Kidney epithelial cell (primary cell): Measurements from ENCODE around the gene NOL4L. TPM values are rescaled to one million over a fixed set of nuclear protein-coding genes. Genes with fewer than 3 reads are reported as not detected.

Experiments
- DNase-seq: peaks from one replicate; pipeline ENCODE4 v3.0.0-alpha.2; 2010; ENCODE audit warnings: low read depth
- H3K27me3 ChIP-seq: 2 replicates; pipeline ENCODE4 v1.6.0; 2011; ENCODE audit warnings: low read length; ENCODE audit not compliant: control insufficient read depth, insufficient read depth
- H3K36me3 ChIP-seq: 2 replicates; pipeline ENCODE4 v1.5.1; 2011; ENCODE audit warnings: low read length; ENCODE audit not compliant: control insufficient read depth, insufficient read depth
- H3K4me3 ChIP-seq: 2 replicates; pipeline ENCODE4 v1.5.1; 2011; ENCODE audit warnings: low read depth, mild to moderate bottlenecking, control low read depth, low read length
- total RNA-seq: library from RNA; depleted of rRNA; stranded (reverse); fragments of >200 nt; gene quantifications from 2 replicates; pipeline ENCODE4 v1.2.3, GENCODE V29; 2015
- TF ChIP-seq, protein P1 (sequence below): IDR thresholded peaks from 2 replicates; pipeline ENCODE4 v1.5.1; 2011; ENCODE audit warnings: mild to moderate bottlenecking, moderate library complexity, low read length, control low read depth, inconsistent platforms; ENCODE audit not compliant: insufficient read depth, poor library complexity, severe bottlenecking

NOL4L gene
- total RNA-seq, 1 donor from 2014 or later = 31.4 TPM

- H3K27me3 ChIP-seq = peaks cover 2% of the 10 kb centered on the region
- H3K36me3 ChIP-seq = no peaks in the 10 kb centered on the region
- peak; percentile 59 for DNase-seq
- TF ChIP-seq, protein P1, sequence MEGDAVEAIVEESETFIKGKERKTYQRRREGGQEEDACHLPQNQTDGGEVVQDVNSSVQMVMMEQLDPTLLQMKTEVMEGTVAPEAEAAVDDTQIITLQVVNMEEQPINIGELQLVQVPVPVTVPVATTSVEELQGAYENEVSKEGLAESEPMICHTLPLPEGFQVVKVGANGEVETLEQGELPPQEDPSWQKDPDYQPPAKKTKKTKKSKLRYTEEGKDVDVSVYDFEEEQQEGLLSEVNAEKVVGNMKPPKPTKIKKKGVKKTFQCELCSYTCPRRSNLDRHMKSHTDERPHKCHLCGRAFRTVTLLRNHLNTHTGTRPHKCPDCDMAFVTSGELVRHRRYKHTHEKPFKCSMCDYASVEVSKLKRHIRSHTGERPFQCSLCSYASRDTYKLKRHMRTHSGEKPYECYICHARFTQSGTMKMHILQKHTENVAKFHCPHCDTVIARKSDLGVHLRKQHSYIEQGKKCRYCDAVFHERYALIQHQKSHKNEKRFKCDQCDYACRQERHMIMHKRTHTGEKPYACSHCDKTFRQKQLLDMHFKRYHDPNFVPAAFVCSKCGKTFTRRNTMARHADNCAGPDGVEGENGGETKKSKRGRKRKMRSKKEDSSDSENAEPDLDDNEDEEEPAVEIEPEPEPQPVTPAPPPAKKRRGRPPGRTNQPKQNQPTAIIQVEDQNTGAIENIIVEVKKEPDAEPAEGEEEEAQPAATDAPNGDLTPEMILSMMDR = no peak
- no peak overlapping the region for H3K4me3 ChIP-seq
These were observed 10.6 kb downstream of the NOL4L start for GRCh38 chr20:32574296-32575226.

- Histone ChIP-seq H3K27me3 (peaks cover 4% of the 10 kb centered on the region), H3K36me3 (no peaks in the 10 kb centered on the region), H3K4me3 (no peak overlapping the region)
- TF ChIP-seq, protein P1 = no peak
- no peak for DNase-seq
These were observed 11.8 kb downstream of the NOL4L start for GRCh38 chr20:32573167-32573851.

DNA sequence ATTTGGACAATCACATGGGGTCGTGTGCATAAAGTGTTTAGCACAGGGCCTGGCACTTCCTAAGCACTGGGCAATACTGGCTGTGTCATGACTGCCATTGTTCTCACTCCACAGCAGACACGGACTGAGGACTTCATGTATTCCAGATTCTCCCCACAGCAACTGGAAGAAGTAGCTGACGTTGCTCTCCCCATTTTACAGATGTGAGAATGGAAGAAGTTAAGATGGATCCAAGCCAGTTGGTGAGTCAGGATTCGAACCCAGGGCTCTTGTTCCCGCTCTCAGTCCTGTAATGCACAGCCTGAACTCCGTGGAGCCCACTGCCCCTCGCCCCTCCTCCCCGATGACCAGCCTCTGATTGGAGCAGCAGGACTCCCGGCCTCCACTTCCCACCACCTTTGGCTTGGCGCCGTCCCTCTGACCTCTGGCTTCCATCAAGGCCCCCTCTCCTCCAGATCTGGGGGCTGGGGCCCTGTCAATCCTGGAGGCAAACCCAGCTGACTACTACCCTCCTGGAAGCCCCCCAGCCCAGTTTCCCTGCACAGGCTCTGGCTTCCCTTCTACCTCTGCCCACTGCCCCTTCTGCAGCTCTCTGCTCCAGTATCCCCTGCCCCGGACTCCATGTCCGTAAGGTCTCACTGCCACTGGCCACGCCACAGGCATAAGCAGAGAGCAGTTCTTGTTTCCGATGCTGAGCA is 12.7 kb downstream of the NOL4L start:
- TF ChIP-seq, protein P1 = no peak
- Histone ChIP-seq H3K36me3 (no peaks in the 10 kb centered on the region), H3K4me3 (no peak overlapping the region), H3K27me3 (peaks cover 4% of the 10 kb centered on the region)
- no peak for DNase-seq

GRCh38 chr20:32571566-32571965 is 13.6 kb downstream of the NOL4L start:
- DNase-seq = no peak
- Histone ChIP-seq H3K27me3 (peaks cover 4% of the 10 kb centered on the region), H3K36me3 (no peaks in the 10 kb centered on the region), H3K4me3 (no peak overlapping the region)
- TF ChIP-seq, protein P1 = no peak

- Histone ChIP-seq H3K4me3 (no peak overlapping the region), H3K27me3 (peaks cover 4% of the 10 kb centered on the region), H3K36me3 (no peaks in the 10 kb centered on the region)
- TF ChIP-seq, protein P1 = no peak
- DNase-seq = no peak
These were observed 14.5 kb downstream of the NOL4L start for GRCh38 chr20:32570401-32571190.
